Skeletal muscle tissue (tissue), 4 donors: Measurements from ENCODE around the gene DYNLRB1. TPM values are rescaled to one million over a fixed set of nuclear protein-coding genes. Genes with fewer than 3 reads are reported as not detected.

Experiments
- H3K27ac ChIP-seq: one replicate; pipeline ENCODE4 v1.7.0; 2013; ENCODE audit warnings: mild to moderate bottlenecking, low read depth, low read length, inconsistent platforms
- H3K27me3 ChIP-seq, 3 donors: one replicate each; pipeline ENCODE4 v1.7.0; 2013; ENCODE audit warnings: low read length in 3 of 3; ENCODE audit not compliant: control insufficient read depth in 3 of 3, insufficient read depth in 3 of 3
- H3K36me3 ChIP-seq, 3 donors: one replicate each; pipeline ENCODE4 v1.7.0; 2013; ENCODE audit warnings: low read length in 3 of 3; ENCODE audit not compliant: control insufficient read depth in 3 of 3, insufficient read depth in 3 of 3
- H3K4me1 ChIP-seq, 3 donors: one replicate each; pipeline ENCODE4 v1.7.0; 2013; ENCODE audit warnings: low read length in 3 of 3, mild to moderate bottlenecking in 3 of 3; ENCODE audit not compliant: control insufficient read depth in 3 of 3, insufficient read depth in 3 of 3
- H3K4me3 ChIP-seq, 3 donors: one replicate each; pipeline ENCODE4 v1.7.0; 2013; ENCODE audit warnings: low read length in 3 of 3
- H3K9ac ChIP-seq, 3 donors: one replicate each; pipeline ENCODE4 v1.7.0; 2013; ENCODE audit warnings: low read length in 3 of 3, mild to moderate bottlenecking in 3 of 3, moderate library complexity in 2 of 3, low read depth in 1 of 3
- H3K9me3 ChIP-seq, 3 donors: one replicate each; pipeline ENCODE4 v1.7.0; 2013; ENCODE audit warnings: low read length in 3 of 3; ENCODE audit not compliant: control insufficient read depth in 3 of 3
- total RNA-seq: library from RNA; depleted of rRNA; stranded (reverse); fragments of >200 nt; gene quantifications from one replicate; pipeline ENCODE4 v1.2.3, GENCODE V29; 2014
- donor health status: Osteomylitis.

The DYNLRB1 gene
- total RNA-seq, 1 donor from 2014 or later = 28.7 TPM

DNA sequence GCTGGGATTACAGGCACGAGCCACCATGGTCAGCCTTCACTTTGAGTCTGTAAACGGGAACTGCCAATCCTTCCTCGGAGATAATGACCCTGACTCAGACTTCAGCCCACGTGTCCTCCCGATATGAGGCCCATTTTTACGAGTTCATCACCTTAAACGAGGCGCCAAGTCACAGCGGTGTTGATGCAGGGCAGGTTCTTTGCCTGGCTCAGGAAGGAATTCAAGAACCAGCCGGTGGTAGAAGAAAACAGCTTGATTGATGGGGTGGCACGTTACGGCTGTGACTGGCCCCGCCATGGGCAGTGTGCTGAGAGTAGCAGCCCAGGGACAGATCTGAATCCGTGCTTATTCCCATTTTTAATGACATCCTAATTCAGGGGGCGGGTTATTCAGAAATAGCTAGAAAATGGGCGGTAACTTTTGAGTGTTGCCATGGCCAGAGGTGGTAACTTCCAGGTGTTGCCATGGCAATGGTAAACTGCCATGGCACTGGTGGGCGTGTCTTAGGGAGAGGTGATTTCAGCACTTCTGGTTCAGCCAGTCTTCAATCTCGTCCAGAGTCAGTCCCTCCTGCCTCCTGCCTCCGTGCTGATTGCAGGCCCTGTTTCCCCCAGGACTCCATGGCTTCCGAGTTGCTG is 33.2 kb downstream of the DYNLRB1 start:
- peaks cover 3 to 9% (median 5%) of the 10 kb centered on the region in 3 donors for H3K4me1 ChIP-seq
- no peaks in the 10 kb centered on the region for H3K27me3 ChIP-seq
- no peak overlapping the region for H3K27ac ChIP-seq
- H3K4me3 ChIP-seq = no peak overlapping the region
- H3K36me3 ChIP-seq = no peaks in the 10 kb centered on the region
- H3K9ac ChIP-seq = no peak overlapping the region
- no peaks in the 10 kb centered on the region for H3K9me3 ChIP-seq

- Histone ChIP-seq H3K4me1 (peaks cover 3 to 9% (median 5%) of the 10 kb centered on the region in 3 donors), H3K9ac (no peak overlapping the region), H3K4me3 (no peak overlapping the region), H3K36me3 (no peaks in the 10 kb centered on the region), H3K27ac (no peak overlapping the region), H3K27me3 (no peaks in the 10 kb centered on the region), H3K9me3 (no peaks in the 10 kb centered on the region)
Measured at GRCh38 chr20:34549929-34550305, 33.7 kb downstream of the DYNLRB1 start.

DNA sequence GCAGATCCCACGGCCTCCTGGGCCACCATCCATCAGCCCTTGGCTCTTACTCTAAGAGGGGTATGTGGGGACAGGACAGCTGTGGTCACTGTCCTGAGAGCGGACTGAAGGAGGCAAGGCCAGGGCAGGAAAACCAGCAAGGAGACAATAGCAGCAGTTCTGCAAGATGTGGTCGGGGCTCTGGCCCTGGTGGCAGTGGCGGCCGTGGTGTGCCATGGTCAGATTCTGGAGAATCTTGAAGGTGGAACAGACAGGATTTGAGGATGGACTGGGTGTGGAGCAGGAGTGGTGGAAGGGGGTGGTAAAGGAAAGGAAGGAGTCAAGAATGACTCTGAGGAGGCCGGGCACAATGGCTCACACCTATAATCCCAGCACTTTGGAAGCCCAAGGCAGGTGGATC is 36.3 kb downstream of the DYNLRB1 start:
- Histone ChIP-seq H3K36me3 (no peaks in the 10 kb centered on the region), H3K9me3 (no peaks in the 10 kb centered on the region), H3K27ac (no peak overlapping the region), H3K27me3 (no peaks in the 10 kb centered on the region), H3K4me1 (peaks cover 3 to 11% (median 5%) of the 10 kb centered on the region in 3 donors), H3K4me3 (no peak overlapping the region), H3K9ac (no peak overlapping the region)

DNA sequence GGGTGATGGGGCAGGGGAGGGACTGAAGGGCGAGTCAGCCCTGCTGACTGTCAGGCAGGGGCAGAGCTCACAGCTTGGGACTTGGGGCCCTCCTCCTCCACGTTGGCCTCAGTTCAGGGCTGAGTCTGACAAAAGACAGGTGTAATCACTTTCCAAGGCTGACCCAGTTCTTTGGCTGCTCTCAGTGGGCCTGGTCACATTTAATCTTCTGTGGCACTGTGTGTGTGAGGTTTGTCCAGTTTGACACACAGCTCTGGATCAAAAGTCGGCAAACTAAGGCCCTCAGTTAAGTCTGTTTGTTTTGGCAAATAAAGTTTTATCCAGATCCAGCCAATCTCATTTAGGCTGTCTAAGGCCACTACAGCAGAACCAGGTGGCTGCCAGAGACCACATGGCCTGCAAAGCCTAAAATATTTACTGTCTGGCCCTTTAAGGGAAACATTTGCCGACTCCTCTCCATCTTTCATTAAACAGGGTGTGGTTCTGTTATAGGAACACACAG is 37.2 kb downstream of the DYNLRB1 start:
- Histone ChIP-seq H3K27ac (no peak overlapping the region), H3K9ac (peak overlapping the region in 1 of 3 donors; percentile 11), H3K9me3 (no peaks in the 10 kb centered on the region), H3K27me3 (no peaks in the 10 kb centered on the region), H3K4me3 (no peak overlapping the region), H3K36me3 (no peaks in the 10 kb centered on the region), H3K4me1 (peaks cover 3 to 19% (median 10%) of the 10 kb centered on the region in 3 donors)

- peak overlapping the region; percentile 71 to 86 (median 85) for H3K4me3 ChIP-seq
- no peaks in the 10 kb centered on the region for H3K27me3 ChIP-seq
- H3K36me3 ChIP-seq = peaks cover 0 to 2% (median 0%) of the 10 kb centered on the region in 3 donors
- H3K4me1 ChIP-seq = peaks cover 3 to 23% (median 15%) of the 10 kb centered on the region in 3 donors
- H3K9ac ChIP-seq = peak overlapping the region; percentile 88 to 93 (median 89)
- H3K9me3 ChIP-seq = no peaks in the 10 kb centered on the region
- H3K27ac ChIP-seq = peak overlapping the region; percentile 89
Measured at GRCh38 chr20:34557936-34558319, 41.7 kb downstream of the DYNLRB1 start.

GRCh38 chr20:34558320-34559218 is 42.3 kb downstream of the DYNLRB1 start, which contains the start of gene MAP1LC3A:
MAP1LC3A (plus strand) TSS chr20:34558718; CDS start chr20:34558869, 151 bp downstream.
- Histone ChIP-seq H3K9ac (peak within 1 kb of the TSS; percentile 88 to 93 (median 89)), H3K4me1 (peaks cover under 1 to 18% (median 12%) of the 10 kb centered on the region in 3 donors), H3K4me3 (peak within 1 kb of the TSS; percentile 71 to 86 (median 85)), H3K9me3 (no peaks in the 10 kb centered on the region), H3K27me3 (no peaks in the 10 kb centered on the region), H3K27ac (peak within 1 kb of the TSS; percentile 89), H3K36me3 (peaks cover 0 to 2% (median under 1%) of the 10 kb centered on the region in 3 donors)

GRCh38 chr20:34559311-34560140 is 43.3 kb downstream of the DYNLRB1 start:
- Histone ChIP-seq H3K4me3 (peak overlapping the region in 2 of 3 donors; percentile 29 to 38), H3K4me1 (peaks cover 0 to 14% (median 10%) of the 10 kb centered on the region in 3 donors), H3K27ac (peak overlapping the region; percentile 51), H3K9me3 (no peaks in the 10 kb centered on the region), H3K9ac (no peak overlapping the region), H3K36me3 (peaks cover 0 to 2% (median 2%) of the 10 kb centered on the region in 3 donors), H3K27me3 (no peaks in the 10 kb centered on the region)

DNA sequence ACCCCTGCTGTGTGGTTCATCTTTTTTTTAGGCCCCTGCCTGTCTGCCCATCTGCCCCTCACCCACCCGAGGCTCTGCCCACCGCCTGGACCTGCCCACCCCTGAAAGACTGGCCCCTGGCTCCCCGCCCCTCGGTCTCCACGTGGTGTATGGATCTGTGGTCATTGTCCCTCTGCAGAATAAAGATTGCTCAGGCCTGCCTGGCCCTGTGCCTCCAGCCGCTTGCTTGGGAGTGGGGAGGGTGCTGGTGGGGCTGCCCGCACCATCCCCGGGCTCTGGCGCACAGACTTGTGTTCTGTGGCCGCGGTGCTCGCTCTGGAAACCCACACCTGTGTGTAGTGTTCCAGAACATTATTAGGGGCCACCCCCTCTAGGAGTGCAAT is 43.9 kb downstream of the DYNLRB1 start:
- no peak overlapping the region for H3K27ac ChIP-seq
- no peak overlapping the region for H3K4me3 ChIP-seq
- no peaks in the 10 kb centered on the region for H3K27me3 ChIP-seq
- H3K9me3 ChIP-seq = no peaks in the 10 kb centered on the region
- peaks cover 0 to 20% (median 16%) of the 10 kb centered on the region in 3 donors for H3K4me1 ChIP-seq
- no peak overlapping the region for H3K9ac ChIP-seq
- H3K36me3 ChIP-seq = peaks cover 0 to 2% (median 2%) of the 10 kb centered on the region in 3 donors

GRCh38 chr20:34560614-34561013 is 44.4 kb downstream of the DYNLRB1 start:
- H3K9me3 ChIP-seq = no peaks in the 10 kb centered on the region
- peaks cover 0 to 2% (median 2%) of the 10 kb centered on the region in 3 donors for H3K36me3 ChIP-seq
- peak overlapping the region in 1 of 3 donors; percentile 25 for H3K9ac ChIP-seq
- H3K4me1 ChIP-seq = peaks cover 0 to 20% (median 16%) of the 10 kb centered on the region in 3 donors
- H3K27me3 ChIP-seq = no peaks in the 10 kb centered on the region
- no peak overlapping the region for H3K27ac ChIP-seq
- no peak overlapping the region for H3K4me3 ChIP-seq
